Esophagus muscularis mucosa (tissue), 3 donors: ENCODE measurements around the gene CTRB2.

Experiments
- POLR2A ChIP-seq: fragments of 450-650 bp; IDR thresholded peaks from one replicate; pipeline ENCODE4 v1.6.1; 2017; ENCODE audit warnings: antibody characterized with exemption, moderate library complexity, mild to moderate bottlenecking, low read depth
- POLR2AphosphoS5 ChIP-seq, 2 donors: sonication (generic); formaldehyde crosslinking; IDR thresholded peaks; one replicate each; pipeline ENCODE4 v1.6.1; 2017; ENCODE audit warnings: antibody characterized with exemption in 2 of 2
- TF ChIP-seq, protein P1 (sequence below), 3 experiments: fragments of 200-600 bp in 2 of 3; fragments of 450-650 bp in 1 of 3; sonication (generic) in 2 of 3; IDR thresholded peaks; one replicate each; pipeline ENCODE4 v1.5.1; 2017 to 2019; ENCODE audit warnings: antibody characterized with exemption in 3 of 3, mild to moderate bottlenecking in 2 of 3, moderate library complexity in 1 of 3

GRCh38 chr16:75256059-75256571, 49.2 kb upstream of the CTRB2 start:
- TF ChIP-seq, protein P1, sequence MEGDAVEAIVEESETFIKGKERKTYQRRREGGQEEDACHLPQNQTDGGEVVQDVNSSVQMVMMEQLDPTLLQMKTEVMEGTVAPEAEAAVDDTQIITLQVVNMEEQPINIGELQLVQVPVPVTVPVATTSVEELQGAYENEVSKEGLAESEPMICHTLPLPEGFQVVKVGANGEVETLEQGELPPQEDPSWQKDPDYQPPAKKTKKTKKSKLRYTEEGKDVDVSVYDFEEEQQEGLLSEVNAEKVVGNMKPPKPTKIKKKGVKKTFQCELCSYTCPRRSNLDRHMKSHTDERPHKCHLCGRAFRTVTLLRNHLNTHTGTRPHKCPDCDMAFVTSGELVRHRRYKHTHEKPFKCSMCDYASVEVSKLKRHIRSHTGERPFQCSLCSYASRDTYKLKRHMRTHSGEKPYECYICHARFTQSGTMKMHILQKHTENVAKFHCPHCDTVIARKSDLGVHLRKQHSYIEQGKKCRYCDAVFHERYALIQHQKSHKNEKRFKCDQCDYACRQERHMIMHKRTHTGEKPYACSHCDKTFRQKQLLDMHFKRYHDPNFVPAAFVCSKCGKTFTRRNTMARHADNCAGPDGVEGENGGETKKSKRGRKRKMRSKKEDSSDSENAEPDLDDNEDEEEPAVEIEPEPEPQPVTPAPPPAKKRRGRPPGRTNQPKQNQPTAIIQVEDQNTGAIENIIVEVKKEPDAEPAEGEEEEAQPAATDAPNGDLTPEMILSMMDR (IDR thresholded peaks at IDR 0.05): no peak
- no peak for TF ChIP-seq POLR2A
- no peak for TF ChIP-seq POLR2AphosphoS5 (IDR thresholded peaks at IDR 0.05)
